ENCODE data around the gene NR4A2.

NR4A2 gene

GRCh38 chr2:156340804-156341451 lies 8.4 kb upstream of the NR4A2 start:
- H3K4me3 ChIP-seq (ENCODE audit: low read depth, low read length), result peak overlapping the region; percentile 86
- DNase-seq (ENCODE audit: low read depth), result peak; percentile 40
- TF ChIP-seq CTCF (conservative IDR thresholded peaks at IDR 0.05; ENCODE audit: low read depth, low read length), result no peak

- DNase-seq (ENCODE audit: low read depth), result no peak
- H3K4me3 ChIP-seq (ENCODE audit: low read depth, low read length), result no peak overlapping the region
- no peak for TF ChIP-seq CTCF (conservative IDR thresholded peaks at IDR 0.05; ENCODE audit: low read depth, low read length)
Measured at GRCh38 chr2:156340377-156340776, 7.9 kb upstream of the NR4A2 start.

- no peak overlapping the region for H3K4me3 ChIP-seq (ENCODE audit: low read depth, low read length)
- no peak for TF ChIP-seq CTCF (conservative IDR thresholded peaks at IDR 0.05; ENCODE audit: low read depth, low read length)
- no peak for DNase-seq (ENCODE audit: low read depth)
Measured at GRCh38 chr2:156339865-156340264, 7.3 kb upstream of the NR4A2 start.

- DNase-seq (ENCODE audit: low read depth), result no peak
- H3K4me3 ChIP-seq (ENCODE audit: low read depth, low read length), result no peak overlapping the region
- no peak for TF ChIP-seq CTCF (conservative IDR thresholded peaks at IDR 0.05; ENCODE audit: low read depth, low read length)
Measured at GRCh38 chr2:156339110-156339847, 6.8 kb upstream of the NR4A2 start.

GRCh38 chr2:156338578-156338977 lies 6.1 kb upstream of the NR4A2 start:
- no peak for TF ChIP-seq CTCF (conservative IDR thresholded peaks at IDR 0.05; ENCODE audit: low read depth, low read length)
- no peak overlapping the region for H3K4me3 ChIP-seq (ENCODE audit: low read depth, low read length)
- no peak for DNase-seq (ENCODE audit: low read depth)

GRCh38 chr2:156334496-156335478 lies 2.3 kb upstream of the NR4A2 start:
- H3K4me3 ChIP-seq (ENCODE audit: low read depth, low read length), result peak overlapping the region; percentile 75
- TF ChIP-seq CTCF (conservative IDR thresholded peaks at IDR 0.05; ENCODE audit: low read depth, low read length), result peak; percentile 34
- peak; percentile 90 for DNase-seq (ENCODE audit: low read depth)
